K562 (cell line): Measurements from ENCODE around the gene ALCAM.

Experiments
- CBX5 ChIP-seq: IDR thresholded peaks from 2 replicates; pipeline ENCODE4 v1.6.1; 2014; ENCODE audit warnings: low read depth, borderline replicate concordance
- DMBX1 ChIP-seq: fragments of 250-450 bp; sonication (Bioruptor Pico); IDR thresholded peaks from 2 replicates; pipeline ENCODE4 v1.8.0; 2022; ENCODE audit warnings: inconsistent platforms, mild to moderate bottlenecking, moderate library complexity, borderline replicate concordance
- L3MBTL2 ChIP-seq: fragments of 450-650 bp; IDR thresholded peaks from 2 replicates; pipeline ENCODE4 v1.6.1; 2016; ENCODE audit warnings: mild to moderate bottlenecking, moderate library complexity
- PTBP1 ChIP-seq: fragments of 200-400 bp; formaldehyde crosslinking; IDR thresholded peaks from 2 replicates; pipeline ENCODE4 v1.6.1; 2017; ENCODE audit warnings: low read depth, low read length
- RCOR1 ChIP-seq, 2 experiments: IDR thresholded peaks; 2 replicates each; pipeline ENCODE4 v1.6.1; 2012; ENCODE audit warnings: low read depth in 2 of 2, low read length in 2 of 2, borderline replicate concordance in 1 of 2, improper control_type of control experiment in 1 of 2
- SNIP1 ChIP-seq: fragments of 450-650 bp; IDR thresholded peaks from 2 replicates; pipeline ENCODE4 v1.7.1; 2017; ENCODE audit warnings: low read depth, mild to moderate bottlenecking
- SOX6 ChIP-seq: fragments of 450-650 bp; IDR thresholded peaks from 2 replicates; pipeline ENCODE4 v1.6.1; 2014; ENCODE audit warnings: mild to moderate bottlenecking

DNA sequence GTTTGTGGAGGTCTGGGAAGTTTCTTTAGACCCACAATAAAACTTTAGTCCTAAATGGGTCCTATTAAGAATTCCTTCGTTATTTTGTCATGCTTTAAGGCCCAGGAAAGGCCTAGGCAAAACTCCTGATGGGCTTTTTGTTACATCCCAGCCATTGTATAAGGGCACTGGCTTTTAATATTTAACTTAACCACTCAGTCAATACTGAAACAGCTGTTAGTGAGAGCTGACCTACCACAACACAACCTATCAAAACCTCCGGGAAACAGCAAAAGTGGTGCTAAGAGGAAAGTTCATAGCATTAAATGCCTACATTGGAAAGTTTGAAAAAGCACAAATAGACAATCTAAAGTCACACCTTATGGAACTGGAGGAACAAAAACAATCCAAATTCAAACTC, 39.6 kb downstream of the ALCAM start:
- TF ChIP-seq SNIP1 = no peak
- no peak for TF ChIP-seq RCOR1 (IDR thresholded peaks at IDR 0.05; ENCODE audit: borderline replicate concordance in 1 of 2, low read depth in 2 of 2, low read length in 2 of 2)
- TF ChIP-seq SOX6 = no peak
- TF ChIP-seq CBX5 = no peak
- no peak for TF ChIP-seq L3MBTL2
- no peak for TF ChIP-seq DMBX1 (CRISPR knock-in tag)
- no peak for TF ChIP-seq PTBP1
